Heart left ventricle (tissue), 13 donors: ENCODE measurements around the gene CNN2.

ENCODE experiments used
- CTCF ChIP-seq, 12 donors: fragments of 200-600 bp; sonication (generic) in 4 of 12; IDR thresholded peaks; one replicate each; pipeline versions ENCODE4 v1.5.0 to v1.8.0; 2018 to 2022; ENCODE audit warnings: antibody characterized with exemption in 12 of 12, mild to moderate bottlenecking in 5 of 12
- POLR2A ChIP-seq, 2 donors: fragments of 450-650 bp; IDR thresholded peaks; one replicate each; pipeline ENCODE4 v1.6.1; 2017; ENCODE audit warnings: antibody characterized with exemption in 2 of 2, mild to moderate bottlenecking in 2 of 2, moderate library complexity in 2 of 2
- donor health status: ischemic (EF 13 %, LVEDD 7.1; RV severe dilation, severe dysfunction).
- donor health status: DM: no; HTN: yes; CAD: no.
- donor health status: DM: no; HTN: no; CAD: no.
- donor health status: ischemic (EF 25% LVEDD 6.9; RV normal size, moderate dysfunction).
- donor health status: ischemic (EF 25% LVEDD 5.7; RV mildly dilated, moderate dysfunction).
- donor health status: ischemic (EF 35%, LVEDD 5.7; RV mildly dilated, moderate dysfunction).
- donor health status: nonischemic (EF 11% LVEDD 7.7; RV severe dilation, severe dysfunction).
- donor health status: DM: yes; HTN: yes; CAD: no.
- donor health status: PGD.
- donor health status: ischemic (EF 29% LVEDD 5.4; RV normal size, mild dysfunction).
- donor health status: nonischemic (EF 23%, LVEDD 6.1; RV moderate dilation, normal function).

GRCh38 chr19:1042689-1043511 lies 16.5 kb downstream of the CNN2 start:
- TF ChIP-seq CTCF (IDR thresholded peaks at IDR 0.05) (no peak), POLR2A (IDR thresholded peaks at IDR 0.05) (no peak)
